ENCODE results near the gene BCS1L.

BCS1L gene

DNA sequence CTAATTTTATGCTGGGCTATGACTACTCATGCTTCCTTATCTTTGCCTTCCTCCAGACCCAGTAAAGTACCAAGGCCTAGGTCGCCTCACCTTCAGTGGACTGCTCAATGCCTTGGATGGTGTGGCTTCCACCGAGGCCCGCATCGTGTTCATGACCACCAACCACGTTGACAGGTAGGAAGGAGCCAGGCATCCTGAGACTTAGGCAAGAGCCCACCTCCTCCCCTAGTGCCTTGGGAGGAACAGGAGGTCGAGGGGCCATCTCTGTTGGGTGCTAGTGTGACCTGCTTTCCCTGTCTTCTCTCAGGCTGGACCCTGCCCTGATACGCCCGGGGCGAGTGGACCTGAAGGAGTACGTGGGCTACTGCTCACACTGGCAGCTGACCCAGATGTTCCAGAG is 3.3 kb downstream of the BCS1L start:
- DNase-seq: no peak

DNA sequence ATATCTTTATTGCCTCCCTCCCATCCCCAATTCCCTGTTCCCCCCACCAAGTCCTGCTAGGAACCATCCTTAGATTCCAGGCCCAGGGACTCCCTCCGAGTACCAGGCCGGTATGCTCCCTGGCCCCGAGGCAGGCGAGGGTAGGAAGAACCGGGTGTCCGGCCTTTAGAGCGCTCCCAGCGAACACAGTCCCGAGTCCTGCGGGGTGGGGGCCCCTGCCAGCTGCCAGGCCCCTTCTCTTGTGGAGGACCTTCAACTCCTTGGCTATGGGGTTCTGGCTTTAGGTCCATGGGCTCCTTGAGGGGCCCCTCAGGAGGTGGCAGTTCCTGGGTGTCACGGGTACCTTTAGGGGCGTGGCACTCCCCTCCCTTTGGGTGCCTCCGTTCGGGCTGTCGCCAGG is 4.4 kb downstream of the BCS1L start:
- DNase-seq: no peak

DNA sequence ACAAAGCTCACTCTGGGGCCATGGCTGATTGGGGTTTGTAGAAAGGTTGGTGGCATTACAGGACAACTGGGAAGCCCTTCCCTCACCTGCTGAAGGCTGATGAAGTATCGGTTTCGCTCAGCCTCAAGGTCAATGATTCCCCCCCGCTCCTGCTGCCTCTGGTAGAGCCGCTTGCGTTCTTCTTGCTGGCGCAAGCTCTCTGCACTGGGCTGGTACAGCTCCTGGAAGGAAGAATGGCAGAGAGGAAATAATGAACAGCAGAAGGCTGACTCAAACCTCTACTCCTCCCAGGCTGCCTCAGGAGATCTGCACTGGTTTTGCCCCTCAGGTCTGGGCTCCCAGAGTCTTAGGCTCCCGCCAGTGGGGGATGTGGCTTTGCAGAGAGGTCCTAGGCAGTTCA is 5.2 kb downstream of the BCS1L start:
- DNase-seq: no peak

DNA sequence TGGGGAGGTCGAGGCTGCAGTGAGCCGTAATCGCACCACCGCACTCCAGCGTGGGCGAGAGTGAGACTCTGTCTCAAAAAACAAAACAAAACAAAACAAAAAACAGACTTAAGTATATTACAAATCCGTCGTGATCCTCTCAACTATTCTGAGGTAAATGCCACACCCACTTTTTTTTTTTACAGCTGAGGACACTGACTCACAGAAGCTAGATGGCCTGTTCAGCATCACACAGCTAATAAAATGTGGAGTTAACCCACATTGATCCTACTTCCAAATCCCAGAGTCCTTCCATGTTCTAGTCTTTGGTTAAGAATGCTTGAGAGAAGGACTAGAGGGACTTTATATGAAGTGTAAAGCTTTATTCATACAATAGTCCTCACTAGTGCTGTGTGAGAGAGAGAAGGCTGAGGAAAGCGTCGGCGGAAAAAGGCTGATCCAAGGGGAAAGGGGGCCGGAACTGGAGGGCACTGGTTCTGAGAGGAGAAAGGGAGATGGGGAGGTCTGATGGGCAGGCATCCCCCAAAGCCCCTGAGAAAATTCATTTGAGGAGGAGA is 11.7 kb downstream of the BCS1L start:
- DNase-seq: no peak

DNA sequence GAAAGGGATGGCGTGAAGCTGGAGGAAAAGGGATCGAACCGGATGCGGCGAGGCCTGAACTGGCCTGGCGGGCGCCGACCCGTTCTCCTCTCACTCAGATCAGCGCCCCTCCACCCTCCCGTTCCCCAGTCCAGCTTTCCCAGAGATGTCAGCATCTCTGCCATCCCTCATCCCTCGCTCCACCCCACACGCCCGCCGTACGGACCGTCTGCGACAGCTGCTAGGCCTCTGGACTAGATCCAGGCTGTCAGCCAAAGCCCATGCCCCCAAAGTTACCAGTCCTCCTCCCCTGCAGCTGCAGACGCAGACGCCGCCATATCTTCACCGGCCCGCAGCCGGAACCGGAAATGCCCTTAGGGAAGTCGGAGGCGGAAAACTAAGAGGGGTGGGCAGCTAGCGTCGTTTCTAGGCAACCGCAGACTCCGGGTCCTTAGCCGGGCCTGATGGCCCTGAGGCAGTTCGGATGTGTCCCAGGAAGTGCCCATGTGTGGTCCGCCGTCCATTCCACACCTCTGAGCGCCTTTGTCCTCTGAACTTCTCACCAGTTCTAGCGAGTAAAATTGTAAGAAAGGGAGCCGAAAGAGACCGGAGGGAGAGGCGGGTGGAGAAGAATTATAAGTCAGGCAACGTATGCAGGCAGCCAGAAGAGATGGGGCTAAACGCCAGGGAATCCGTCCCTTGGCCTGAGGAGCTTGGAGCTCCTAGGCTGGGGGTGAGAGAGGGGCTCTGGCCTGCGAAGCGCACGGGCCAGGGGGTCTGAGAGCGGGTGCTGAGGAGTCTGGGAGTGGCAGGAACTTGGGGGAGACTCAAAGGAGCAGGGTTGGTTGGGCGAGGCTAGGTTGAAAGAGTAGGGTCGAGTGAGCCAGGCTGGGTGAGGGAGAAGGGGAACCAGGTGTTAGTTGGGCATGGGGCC is 12.4 kb downstream of the BCS1L start, which contains the start of the genes RNF25 and STK36:
Gene RNF25 (minus strand): TSS at position 349 of the 913 bp plus-strand sequence. CDS start 32 bp downstream, at position 317.
Gene STK36 (plus strand): TSS at position 433 of the 913 bp plus-strand sequence. CDS start 744 bp downstream, outside the sequence.
- peak; percentile 92 for DNase-seq

DNA sequence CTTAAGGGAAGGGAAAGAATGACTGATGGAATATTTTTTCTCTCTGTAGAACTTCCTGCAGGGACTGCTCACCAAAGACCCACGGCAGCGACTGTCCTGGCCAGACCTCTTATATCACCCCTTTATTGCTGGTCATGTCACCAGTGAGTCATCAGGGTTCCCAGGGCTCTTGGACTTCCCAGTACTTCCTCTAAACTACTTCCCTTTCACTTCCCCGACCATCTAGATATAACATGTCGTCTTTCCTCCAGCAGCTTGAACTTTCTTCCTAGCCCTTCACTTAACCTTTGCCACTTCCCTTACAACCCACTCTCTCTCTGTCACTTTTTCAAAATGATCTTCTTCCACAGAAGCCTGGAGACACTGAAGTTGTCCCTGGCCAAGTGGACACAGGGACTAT is 19.6 kb downstream of the BCS1L start:
- DNase-seq: no peak

DNA sequence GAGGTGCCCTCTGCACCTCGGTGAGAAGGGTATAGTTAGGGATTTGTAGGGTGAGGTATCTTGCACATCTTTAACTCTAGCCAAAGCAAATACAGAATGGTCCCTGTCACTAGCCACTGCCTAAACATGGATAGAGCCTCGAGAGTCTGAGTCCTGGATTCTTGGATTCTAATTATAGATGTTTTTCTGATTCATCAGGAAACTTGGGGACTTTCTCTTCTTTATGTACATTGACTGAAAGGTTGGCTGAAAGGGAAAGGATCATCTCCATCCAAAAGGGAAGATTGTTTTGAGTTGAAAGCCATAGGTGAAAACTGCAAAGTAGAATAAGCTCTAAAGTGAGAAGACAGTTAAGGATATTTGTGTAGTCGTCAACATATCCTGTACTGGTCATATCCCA is 20.6 kb downstream of the BCS1L start:
- DNase-seq: no peak

DNA sequence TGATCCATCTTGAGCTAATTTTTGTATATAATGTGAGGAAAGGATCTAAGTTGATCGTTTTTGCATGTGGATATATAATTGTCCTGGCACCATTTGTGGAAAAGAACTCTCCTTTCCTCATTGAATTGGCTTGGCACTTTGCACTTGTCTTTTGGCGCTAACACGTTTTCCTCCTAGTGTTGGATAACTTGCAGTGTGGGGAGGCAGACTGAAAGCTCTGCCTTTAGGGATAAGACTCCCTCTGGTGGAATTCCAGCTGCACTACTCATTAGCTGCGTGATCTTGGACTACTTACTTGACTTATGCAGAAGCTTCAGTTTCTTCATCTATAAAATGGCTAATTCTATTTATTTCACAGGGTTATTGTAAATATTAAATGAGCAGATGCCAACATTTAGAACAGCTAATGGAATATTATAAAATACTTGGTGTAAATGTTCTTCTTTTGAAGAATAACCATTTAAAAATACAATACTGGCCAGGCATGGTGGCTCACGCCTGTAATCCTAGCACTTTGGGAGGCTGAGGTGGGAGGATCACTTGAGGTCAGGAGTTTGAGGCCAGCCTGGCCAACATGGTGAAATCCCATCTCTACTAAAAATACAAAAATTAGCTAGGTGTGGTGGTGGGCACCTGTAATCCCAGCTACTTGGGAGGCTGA is 28.0 kb downstream of the BCS1L start:
- DNase-seq: peak; percentile 52

DNA sequence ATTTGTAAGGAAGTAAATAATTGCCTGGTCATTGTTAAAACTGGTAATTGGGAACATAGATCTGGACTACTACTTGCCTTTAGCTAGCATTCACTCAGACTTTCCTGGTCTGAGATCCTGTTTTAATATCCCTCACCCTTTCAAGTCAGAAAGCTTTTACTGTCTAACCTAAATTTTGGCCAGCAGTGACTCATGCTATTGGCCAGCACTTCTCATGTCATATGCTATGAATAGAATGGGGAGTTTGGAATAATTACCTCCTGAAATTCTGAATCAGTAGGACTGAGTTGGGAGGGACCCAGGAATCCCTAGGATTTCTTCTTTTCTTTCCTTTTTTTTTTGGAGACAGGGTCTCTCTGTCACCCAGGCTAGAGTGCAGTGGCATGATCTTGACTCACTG is 31.8 kb downstream of the BCS1L start:
- no peak for DNase-seq

DNA sequence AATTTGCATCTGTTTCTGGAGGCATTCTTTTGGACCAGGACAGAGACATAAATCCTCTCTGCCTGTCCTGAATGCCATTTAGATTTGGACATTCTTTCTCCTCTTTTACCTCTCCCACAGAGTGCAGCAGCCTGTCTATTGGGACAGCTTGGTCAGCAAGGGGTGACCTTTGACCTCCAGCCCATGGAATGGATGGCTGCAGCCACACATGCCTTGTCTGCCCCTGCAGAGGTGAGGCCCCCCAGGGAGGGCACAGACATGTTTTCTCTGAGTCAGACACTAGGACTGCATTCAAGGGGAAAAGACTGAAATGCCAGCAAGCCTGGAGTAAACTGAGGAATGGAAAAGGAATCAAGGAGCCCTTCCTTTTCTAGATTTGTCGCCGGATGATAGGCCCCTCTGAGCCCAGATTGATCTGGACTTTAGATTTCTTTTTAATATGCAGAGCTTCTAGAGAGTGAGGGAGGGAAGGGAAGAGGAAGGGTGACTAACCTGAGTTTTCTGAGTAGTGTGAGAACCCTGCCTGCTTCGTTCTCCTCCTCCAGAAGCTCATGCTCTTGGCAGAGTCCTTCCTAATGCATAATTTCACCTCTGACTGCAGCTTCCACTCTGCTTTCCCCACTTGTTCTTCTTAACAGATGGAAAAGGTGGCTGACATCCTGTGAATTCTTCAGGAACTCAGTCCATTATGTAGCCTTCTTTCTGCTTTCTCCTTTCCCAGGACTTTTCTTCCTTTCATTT is 35.1 kb downstream of the BCS1L start:
- peak; percentile 57 for DNase-seq

DNA sequence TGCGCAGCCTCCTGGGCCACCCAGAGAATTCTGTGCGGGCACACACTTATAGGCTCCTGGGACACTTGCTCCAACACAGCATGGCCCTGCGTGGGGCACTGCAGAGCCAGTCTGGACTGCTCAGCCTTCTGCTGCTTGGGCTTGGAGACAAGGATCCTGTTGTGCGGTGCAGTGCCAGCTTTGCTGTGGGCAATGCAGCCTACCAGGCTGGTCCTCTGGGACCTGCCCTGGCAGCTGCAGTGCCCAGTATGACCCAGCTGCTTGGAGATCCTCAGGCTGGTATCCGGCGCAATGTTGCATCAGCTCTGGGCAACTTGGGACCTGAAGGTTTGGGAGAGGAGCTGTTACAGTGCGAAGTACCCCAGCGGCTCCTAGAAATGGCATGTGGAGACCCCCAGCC is 39.4 kb downstream of the BCS1L start:
- no peak for DNase-seq

DNA sequence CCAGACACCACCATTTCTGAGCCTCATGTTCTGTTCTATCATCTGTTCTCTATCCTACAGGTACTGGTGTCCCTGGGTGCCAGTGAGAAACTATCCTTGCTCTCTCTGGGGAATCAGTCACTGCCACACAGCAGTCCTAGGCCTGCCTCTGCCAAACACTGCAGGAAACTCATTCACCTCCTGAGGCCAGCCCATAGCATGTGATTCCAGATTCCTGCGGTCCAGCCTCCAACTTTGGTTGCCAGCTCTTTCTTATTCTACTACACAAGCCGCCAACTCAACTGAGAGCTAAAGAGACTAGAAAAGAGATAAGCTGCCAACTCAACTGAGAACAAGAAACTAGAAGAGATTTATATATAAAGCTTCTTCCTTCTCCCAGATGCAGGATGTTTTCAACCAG is 42.3 kb downstream of the BCS1L start:
- DNase-seq: no peak

DNA sequence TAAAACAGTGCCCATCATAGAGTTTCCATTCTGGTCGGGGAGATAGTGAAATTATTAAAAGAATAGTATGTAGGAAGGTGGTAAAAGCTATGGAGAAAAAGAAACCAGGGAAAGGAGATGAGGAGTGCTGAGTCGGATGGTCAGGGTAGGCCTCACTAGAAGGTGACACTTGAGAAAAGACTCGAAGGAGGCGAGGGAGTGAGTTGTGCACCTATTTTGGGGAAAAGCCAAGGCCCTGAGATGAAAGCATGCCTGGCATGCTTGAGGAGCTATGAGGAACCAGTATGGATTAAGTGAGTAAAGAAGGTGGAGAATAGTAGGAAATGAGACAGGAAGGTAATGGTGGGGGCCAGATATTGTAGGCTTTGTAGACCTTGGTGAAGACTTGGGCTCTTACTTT is 43.9 kb downstream of the BCS1L start:
- no peak for DNase-seq

DNA sequence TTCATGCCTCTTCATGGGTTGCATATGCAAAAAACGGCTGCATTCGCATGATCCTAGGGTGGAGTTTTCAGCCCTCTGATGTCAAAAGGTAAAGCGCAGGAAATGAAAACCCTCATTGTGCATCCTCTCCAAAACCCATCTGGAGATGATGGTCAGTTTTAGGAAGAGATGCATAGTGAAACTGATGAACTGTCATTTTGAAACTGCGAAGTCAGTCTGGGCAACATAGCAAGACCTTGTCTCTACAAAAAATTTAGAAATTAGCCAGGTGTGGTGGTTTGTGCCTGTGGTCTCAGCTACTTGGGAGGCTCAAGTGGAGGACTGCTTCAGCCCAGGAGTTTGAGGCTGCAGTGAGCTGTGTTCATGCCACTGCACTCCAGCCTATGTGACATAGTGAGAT is 48.6 kb downstream of the BCS1L start:
- DNase-seq: no peak

DNA sequence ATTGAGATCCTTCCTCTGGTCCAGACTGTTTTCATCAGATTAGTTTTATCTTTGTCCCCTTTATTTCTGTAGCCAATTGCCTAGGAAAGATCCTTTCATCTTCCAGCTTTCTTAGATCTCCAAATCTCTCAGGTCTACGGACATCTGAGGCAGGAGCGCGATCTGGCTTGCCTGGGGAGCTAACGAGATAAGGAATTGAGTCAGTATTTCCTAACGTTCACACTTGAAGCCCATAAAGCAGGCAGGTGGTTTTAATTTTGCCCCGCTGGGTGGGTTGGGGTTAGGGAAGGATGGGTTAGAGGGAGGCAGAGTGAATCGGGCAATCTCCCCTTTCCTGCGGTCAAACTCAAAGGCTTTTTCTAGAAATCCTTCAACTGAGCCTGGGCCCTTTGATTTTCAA is 50.4 kb downstream of the BCS1L start:
- DNase-seq: no peak

DNA sequence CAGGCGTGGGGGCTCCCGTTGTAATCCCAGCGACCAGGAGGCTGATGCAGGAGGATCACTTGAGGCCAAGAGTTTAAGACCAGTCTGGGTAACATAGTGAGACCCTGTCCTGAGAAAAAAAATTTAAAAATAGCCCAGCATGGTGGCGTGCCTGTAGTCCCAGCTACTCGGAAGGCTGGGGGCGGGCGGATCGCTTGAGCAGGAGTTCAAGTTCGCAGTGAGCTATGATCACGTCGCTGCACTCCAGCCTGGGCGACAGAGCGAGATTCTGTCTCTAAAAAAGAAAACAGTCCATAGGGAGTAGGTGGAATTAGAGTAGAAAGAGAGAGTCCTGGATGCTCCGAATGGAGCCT is 50.8 kb downstream of the BCS1L start:
- no peak for DNase-seq

DNA sequence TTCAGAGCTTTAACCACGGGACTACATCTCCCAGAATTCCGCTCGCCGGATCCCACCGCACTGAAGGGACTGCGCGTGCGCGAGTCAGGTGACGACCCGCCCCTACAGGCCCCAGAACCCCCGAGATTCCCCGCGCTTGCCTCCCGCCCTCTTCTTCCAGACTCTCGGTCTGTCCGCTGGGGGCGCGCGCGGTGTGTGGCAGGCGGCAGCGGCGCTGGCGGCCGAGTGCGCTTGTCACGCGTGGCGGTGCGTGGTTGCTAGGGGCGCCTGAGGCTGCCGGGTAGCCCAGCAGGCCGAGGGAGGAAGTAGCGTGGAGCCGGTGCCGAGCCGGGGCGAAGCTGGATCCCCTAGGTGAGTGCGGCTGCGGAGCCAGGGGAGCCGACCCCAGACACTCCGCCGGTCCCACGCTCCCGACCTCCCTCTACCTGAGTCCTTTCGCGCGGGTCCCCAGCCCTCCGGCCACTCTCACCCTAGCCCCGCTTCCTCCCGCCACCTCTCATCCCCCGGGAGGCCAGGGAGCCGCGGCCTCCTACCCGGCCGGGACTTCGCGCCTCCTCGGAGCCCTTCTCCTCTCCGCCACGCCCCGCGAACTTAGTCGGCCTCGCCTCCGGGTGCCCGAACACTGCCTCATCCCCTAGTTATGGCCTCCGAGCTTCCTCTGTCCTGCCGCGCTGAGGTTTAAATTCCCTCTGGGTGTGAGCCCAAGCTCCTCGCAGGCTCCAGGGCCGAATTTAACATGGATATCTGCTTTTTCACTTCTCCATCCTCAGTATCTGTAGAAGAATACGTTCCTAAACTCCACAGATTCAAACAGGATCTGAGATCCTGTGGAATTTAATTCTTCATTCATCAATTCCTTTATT is 51.4 kb downstream of the BCS1L start, which contains the start of gene TTLL4:
Gene TTLL4 (plus strand): TSS at position 149 of the 863 bp plus-strand sequence. CDS start 26,842 bp downstream, outside the sequence.
- peak; percentile 89 for DNase-seq

DNA sequence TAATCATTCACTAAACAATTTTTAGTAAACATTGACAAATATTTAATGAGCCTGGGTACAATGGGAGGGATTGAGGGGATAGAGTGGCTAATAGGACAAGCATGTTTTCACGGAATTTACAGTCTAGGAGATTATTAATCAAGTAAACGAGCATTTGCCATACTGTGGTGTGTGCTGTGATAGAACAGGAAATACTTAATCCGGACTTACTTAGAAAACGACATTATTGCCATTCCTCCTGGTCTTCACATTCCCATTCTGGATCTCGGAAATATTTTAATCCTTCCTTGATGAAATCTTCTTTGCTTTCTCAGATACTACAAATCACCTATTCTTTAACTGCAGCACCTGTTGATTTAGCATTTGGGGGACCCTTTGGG is 52.1 kb downstream of the BCS1L start:
- DNase-seq: peak; percentile 33

Measured in kidney glomerular epithelial cell (primary cell).